ENCODE measurements around the gene CYTIP.

The CYTIP gene

DNA sequence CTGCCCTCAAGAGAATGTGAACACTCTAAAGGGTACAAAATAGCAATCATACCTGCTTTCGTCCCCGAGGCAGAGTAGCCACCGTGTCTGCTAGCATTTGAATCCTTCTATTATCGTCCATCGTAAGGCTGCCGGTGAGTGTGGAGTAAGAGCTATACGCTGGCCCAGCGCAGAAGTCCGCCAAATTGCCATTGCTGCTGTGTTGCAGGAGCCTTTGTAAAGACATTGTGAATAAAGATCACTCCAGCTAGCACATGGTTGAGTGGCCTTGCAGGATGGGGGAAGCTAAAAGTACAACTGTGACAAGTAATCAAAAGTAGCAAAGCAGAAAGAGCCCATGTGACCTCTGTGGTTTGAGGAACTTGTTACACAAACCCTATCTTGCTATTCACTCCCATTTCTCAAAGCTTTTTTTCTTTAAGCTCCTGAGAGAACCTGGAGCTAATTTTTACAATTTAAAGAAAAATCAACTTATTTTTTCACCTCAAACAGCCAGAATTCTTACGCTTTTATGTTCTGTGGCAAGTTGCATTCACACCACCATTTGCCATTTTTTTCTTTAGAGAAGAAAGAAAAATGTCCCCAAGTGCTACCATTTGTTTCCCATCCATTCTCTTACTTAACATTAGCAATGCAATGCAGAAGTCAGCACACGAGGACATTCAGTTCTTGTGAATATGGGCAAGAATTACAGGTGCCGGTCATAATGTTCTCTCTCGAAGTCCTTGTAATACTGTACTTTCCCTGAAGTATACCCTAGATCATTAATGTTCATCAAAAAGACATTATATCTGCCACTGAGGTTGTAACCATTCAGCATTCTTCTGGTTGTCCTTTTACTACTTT is at the start of gene CYTIP:
Gene CYTIP (minus strand): TSS at position 295 of the 846 bp plus-strand sequence. CDS start 69 bp downstream, at position 226.
- Histone ChIP-seq H3K9ac (ENCODE audit: low read depth in 1 of 2, low read length in 2 of 2) (peak within 1 kb of the TSS; percentile 65 to 75), H3K27me3 (ENCODE audit: control insufficient read depth in 1 of 2, insufficient read depth in 2 of 2, low read length in 2 of 2) (no peaks in the 10 kb centered on the region)

DNA sequence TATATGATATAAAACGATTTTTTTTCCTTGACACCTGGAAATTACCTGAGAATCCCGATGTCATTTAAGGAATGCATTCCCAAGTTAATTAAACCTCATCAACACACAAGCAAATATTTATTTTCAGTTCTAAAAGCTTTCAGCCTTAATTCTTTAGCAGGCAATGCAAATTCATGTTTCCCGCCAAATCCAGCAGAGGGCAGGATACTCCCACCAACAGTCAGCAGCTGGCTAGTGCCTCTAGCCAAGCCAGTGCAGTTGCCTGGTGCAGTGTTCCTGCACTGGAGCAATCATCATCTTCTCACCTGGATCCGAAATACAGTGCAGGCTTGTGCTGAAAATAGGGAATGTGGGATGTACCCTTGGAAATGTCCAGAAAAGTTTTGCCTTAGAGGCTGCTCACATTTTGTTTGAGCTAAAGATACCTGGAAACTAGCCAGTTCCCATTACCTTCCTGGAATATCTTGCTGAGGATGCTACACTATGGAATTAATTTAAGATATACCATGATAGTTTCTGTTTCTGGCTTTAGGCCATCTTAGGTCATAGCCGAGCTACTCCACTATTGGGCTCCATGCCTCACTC is 48.4 kb upstream of the CYTIP start:
- Histone ChIP-seq H3K36me3 (ENCODE audit: control insufficient read depth in 1 of 2, insufficient read depth in 2 of 2, low read length in 2 of 2) (no peaks in the 10 kb centered on the region), H3K4me1 (ENCODE audit: control insufficient read depth in 1 of 2, insufficient read depth in 2 of 2, low read length in 2 of 2) (peaks cover 0 to 12% of the 10 kb centered on the region in 2 donors), H3K9ac (ENCODE audit: low read depth in 1 of 2, low read length in 2 of 2) (no peak overlapping the region), H3K27me3 (ENCODE audit: control insufficient read depth in 1 of 2, insufficient read depth in 2 of 2, low read length in 2 of 2) (no peaks in the 10 kb centered on the region), H3K9me3 (ENCODE audit: control insufficient read depth in 1 of 2, low read length in 2 of 2) (no peaks in the 10 kb centered on the region), H3K27ac (ENCODE audit: low read depth, low read length) (no peak overlapping the region), H3K4me3 (ENCODE audit: low read depth in 1 of 2, low read length in 2 of 2) (no peak overlapping the region)

More for the DNA sequence above, at the start of gene CYTIP:
- Histone ChIP-seq H3K4me1 (ENCODE audit: control insufficient read depth in 1 of 2, insufficient read depth in 2 of 2, low read length in 2 of 2) (peaks cover 29 to 46% of the 10 kb centered on the region in 2 donors), H3K9me3 (ENCODE audit: control insufficient read depth in 1 of 2, low read length in 2 of 2) (no peaks in the 10 kb centered on the region), H3K36me3 (ENCODE audit: control insufficient read depth in 1 of 2, insufficient read depth in 2 of 2, low read length in 2 of 2) (no peaks in the 10 kb centered on the region), H3K27ac (ENCODE audit: low read depth, low read length) (peak within 1 kb of the TSS; percentile 60), H3K4me3 (ENCODE audit: low read depth in 1 of 2, low read length in 2 of 2) (peak within 1 kb of the TSS; percentile 71 to 74)

DNA sequence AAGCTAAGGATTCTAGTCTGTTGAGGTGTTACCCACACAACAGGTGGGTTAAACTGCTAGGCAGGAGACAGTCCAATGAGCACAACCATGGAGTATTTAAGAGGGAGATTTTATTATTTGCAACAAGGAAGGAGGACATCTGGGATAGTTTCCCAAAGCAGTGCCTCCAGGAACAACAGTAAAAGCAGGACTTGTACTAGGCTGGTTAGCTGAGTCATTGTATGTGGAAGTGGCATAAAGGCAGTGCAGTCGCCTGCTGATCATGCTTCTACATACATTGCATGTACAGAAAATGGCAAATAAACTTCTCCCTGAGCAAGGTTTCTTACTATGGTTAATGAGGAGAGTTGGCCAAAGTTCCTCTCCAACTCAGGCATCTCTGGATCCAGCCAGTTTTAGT is 46.1 kb upstream of the CYTIP start:
- H3K9me3 ChIP-seq (ENCODE audit: control insufficient read depth in 1 of 2, low read length in 2 of 2) = no peaks in the 10 kb centered on the region
- no peaks in the 10 kb centered on the region for H3K27me3 ChIP-seq (ENCODE audit: control insufficient read depth in 1 of 2, insufficient read depth in 2 of 2, low read length in 2 of 2)
- peaks cover 5 to 21% of the 10 kb centered on the region in 2 donors for H3K4me1 ChIP-seq (ENCODE audit: control insufficient read depth in 1 of 2, insufficient read depth in 2 of 2, low read length in 2 of 2)
- no peak overlapping the region for H3K9ac ChIP-seq (ENCODE audit: low read depth in 1 of 2, low read length in 2 of 2)
- H3K4me3 ChIP-seq (ENCODE audit: low read depth in 1 of 2, low read length in 2 of 2) = no peak overlapping the region
- no peak overlapping the region for H3K27ac ChIP-seq (ENCODE audit: low read depth, low read length)
- H3K36me3 ChIP-seq (ENCODE audit: control insufficient read depth in 1 of 2, insufficient read depth in 2 of 2, low read length in 2 of 2) = no peaks in the 10 kb centered on the region

- Histone ChIP-seq H3K4me3 (ENCODE audit: low read depth in 1 of 2, low read length in 2 of 2) (peak overlapping the region; percentile 50 to 54), H3K9me3 (ENCODE audit: control insufficient read depth in 1 of 2, low read length in 2 of 2) (no peaks in the 10 kb centered on the region), H3K27ac (ENCODE audit: low read depth, low read length) (no peak overlapping the region), H3K36me3 (ENCODE audit: control insufficient read depth in 1 of 2, insufficient read depth in 2 of 2, low read length in 2 of 2) (no peaks in the 10 kb centered on the region), H3K9ac (ENCODE audit: low read depth in 1 of 2, low read length in 2 of 2) (peak overlapping the region in 1 of 2 donors; percentile 35), H3K4me1 (ENCODE audit: control insufficient read depth in 1 of 2, insufficient read depth in 2 of 2, low read length in 2 of 2) (peaks cover 5 to 21% of the 10 kb centered on the region in 2 donors), H3K27me3 (ENCODE audit: control insufficient read depth in 1 of 2, insufficient read depth in 2 of 2, low read length in 2 of 2) (no peaks in the 10 kb centered on the region)
Observed at GRCh38 chr2:157488877-157489276, 45.0 kb upstream of the CYTIP start.

GRCh38 chr2:157487747-157488146 is 43.9 kb upstream of the CYTIP start:
- H3K4me1 ChIP-seq (ENCODE audit: control insufficient read depth in 1 of 2, insufficient read depth in 2 of 2, low read length in 2 of 2) = peaks cover 5 to 21% of the 10 kb centered on the region in 2 donors
- no peak overlapping the region for H3K27ac ChIP-seq (ENCODE audit: low read depth, low read length)
- H3K27me3 ChIP-seq (ENCODE audit: control insufficient read depth in 1 of 2, insufficient read depth in 2 of 2, low read length in 2 of 2) = no peaks in the 10 kb centered on the region
- H3K9me3 ChIP-seq (ENCODE audit: control insufficient read depth in 1 of 2, low read length in 2 of 2) = no peaks in the 10 kb centered on the region
- no peaks in the 10 kb centered on the region for H3K36me3 ChIP-seq (ENCODE audit: control insufficient read depth in 1 of 2, insufficient read depth in 2 of 2, low read length in 2 of 2)
- H3K4me3 ChIP-seq (ENCODE audit: low read depth in 1 of 2, low read length in 2 of 2) = peak overlapping the region; percentile 52 to 64
- H3K9ac ChIP-seq (ENCODE audit: low read depth in 1 of 2, low read length in 2 of 2) = peak overlapping the region in 1 of 2 donors; percentile 35

- H3K36me3 ChIP-seq (ENCODE audit: control insufficient read depth in 1 of 2, insufficient read depth in 2 of 2, low read length in 2 of 2) = no peaks in the 10 kb centered on the region
- H3K27me3 ChIP-seq (ENCODE audit: control insufficient read depth in 1 of 2, insufficient read depth in 2 of 2, low read length in 2 of 2) = no peaks in the 10 kb centered on the region
- H3K9ac ChIP-seq (ENCODE audit: low read depth in 1 of 2, low read length in 2 of 2) = peak overlapping the region in 1 of 2 donors; percentile 35
- no peaks in the 10 kb centered on the region for H3K9me3 ChIP-seq (ENCODE audit: control insufficient read depth in 1 of 2, low read length in 2 of 2)
- no peak overlapping the region for H3K27ac ChIP-seq (ENCODE audit: low read depth, low read length)
- H3K4me1 ChIP-seq (ENCODE audit: control insufficient read depth in 1 of 2, insufficient read depth in 2 of 2, low read length in 2 of 2) = peaks cover 5 to 21% of the 10 kb centered on the region in 2 donors
- peak overlapping the region; percentile 52 to 64 for H3K4me3 ChIP-seq (ENCODE audit: low read depth in 1 of 2, low read length in 2 of 2)
Observed at GRCh38 chr2:157487271-157487610, 43.4 kb upstream of the CYTIP start.

- Histone ChIP-seq H3K36me3 (ENCODE audit: control insufficient read depth in 1 of 2, insufficient read depth in 2 of 2, low read length in 2 of 2) (no peaks in the 10 kb centered on the region), H3K27ac (ENCODE audit: low read depth, low read length) (no peak overlapping the region), H3K9ac (ENCODE audit: low read depth in 1 of 2, low read length in 2 of 2) (peak overlapping the region; percentile 9 to 56), H3K4me3 (ENCODE audit: low read depth in 1 of 2, low read length in 2 of 2) (peak overlapping the region; percentile 52 to 64), H3K4me1 (ENCODE audit: control insufficient read depth in 1 of 2, insufficient read depth in 2 of 2, low read length in 2 of 2) (peaks cover 5 to 21% of the 10 kb centered on the region in 2 donors), H3K9me3 (ENCODE audit: control insufficient read depth in 1 of 2, low read length in 2 of 2) (no peaks in the 10 kb centered on the region), H3K27me3 (ENCODE audit: control insufficient read depth in 1 of 2, insufficient read depth in 2 of 2, low read length in 2 of 2) (no peaks in the 10 kb centered on the region)
Observed at GRCh38 chr2:157486596-157487270, 42.8 kb upstream of the CYTIP start.

DNA sequence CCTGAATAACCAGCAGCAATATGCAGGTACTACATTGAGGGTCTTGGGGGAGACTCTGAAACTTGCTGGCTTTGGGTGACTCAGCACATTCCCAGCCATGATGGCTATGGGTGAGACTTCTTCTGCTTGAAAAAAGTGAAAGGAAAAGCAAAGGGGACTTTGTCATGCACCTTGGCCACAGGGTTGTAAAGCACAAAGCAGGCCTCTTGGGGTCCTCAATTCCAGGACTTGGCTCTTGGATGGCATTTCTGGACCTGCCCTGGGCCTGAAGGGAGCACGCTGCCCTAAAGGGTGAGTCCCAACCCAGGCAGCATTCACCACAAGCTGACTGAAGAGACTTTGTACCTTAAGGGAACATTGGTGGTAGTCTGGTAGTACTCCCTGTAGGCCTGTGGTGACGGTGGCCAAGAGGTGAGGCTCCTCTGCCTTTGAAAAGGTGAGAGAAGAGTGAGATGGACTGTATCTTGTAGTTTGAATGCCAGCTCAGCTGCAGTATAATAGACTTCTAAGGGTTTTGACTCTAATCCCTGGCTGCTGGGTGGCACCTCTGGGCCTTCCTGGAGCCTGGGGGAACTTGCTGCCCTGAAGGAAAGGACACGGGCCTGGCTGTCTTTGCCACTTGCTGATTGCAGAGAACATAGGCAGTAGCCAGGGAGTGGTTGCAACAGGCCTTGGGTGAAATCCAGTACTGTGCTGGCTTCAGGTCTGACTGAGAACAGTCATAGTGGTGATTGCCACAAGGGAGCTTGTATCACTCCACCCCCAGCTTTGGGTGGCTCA is 36.5 kb upstream of the CYTIP start:
- Histone ChIP-seq H3K4me3 (ENCODE audit: low read depth in 1 of 2, low read length in 2 of 2) (peak overlapping the region in 1 of 2 donors; percentile 38), H3K9me3 (ENCODE audit: control insufficient read depth in 1 of 2, low read length in 2 of 2) (no peaks in the 10 kb centered on the region), H3K36me3 (ENCODE audit: control insufficient read depth in 1 of 2, insufficient read depth in 2 of 2, low read length in 2 of 2) (no peaks in the 10 kb centered on the region), H3K4me1 (ENCODE audit: control insufficient read depth in 1 of 2, insufficient read depth in 2 of 2, low read length in 2 of 2) (peaks cover 11 to 13% of the 10 kb centered on the region in 2 donors), H3K9ac (ENCODE audit: low read depth in 1 of 2, low read length in 2 of 2) (no peak overlapping the region), H3K27me3 (ENCODE audit: control insufficient read depth in 1 of 2, insufficient read depth in 2 of 2, low read length in 2 of 2) (no peaks in the 10 kb centered on the region), H3K27ac (ENCODE audit: low read depth, low read length) (no peak overlapping the region)

DNA sequence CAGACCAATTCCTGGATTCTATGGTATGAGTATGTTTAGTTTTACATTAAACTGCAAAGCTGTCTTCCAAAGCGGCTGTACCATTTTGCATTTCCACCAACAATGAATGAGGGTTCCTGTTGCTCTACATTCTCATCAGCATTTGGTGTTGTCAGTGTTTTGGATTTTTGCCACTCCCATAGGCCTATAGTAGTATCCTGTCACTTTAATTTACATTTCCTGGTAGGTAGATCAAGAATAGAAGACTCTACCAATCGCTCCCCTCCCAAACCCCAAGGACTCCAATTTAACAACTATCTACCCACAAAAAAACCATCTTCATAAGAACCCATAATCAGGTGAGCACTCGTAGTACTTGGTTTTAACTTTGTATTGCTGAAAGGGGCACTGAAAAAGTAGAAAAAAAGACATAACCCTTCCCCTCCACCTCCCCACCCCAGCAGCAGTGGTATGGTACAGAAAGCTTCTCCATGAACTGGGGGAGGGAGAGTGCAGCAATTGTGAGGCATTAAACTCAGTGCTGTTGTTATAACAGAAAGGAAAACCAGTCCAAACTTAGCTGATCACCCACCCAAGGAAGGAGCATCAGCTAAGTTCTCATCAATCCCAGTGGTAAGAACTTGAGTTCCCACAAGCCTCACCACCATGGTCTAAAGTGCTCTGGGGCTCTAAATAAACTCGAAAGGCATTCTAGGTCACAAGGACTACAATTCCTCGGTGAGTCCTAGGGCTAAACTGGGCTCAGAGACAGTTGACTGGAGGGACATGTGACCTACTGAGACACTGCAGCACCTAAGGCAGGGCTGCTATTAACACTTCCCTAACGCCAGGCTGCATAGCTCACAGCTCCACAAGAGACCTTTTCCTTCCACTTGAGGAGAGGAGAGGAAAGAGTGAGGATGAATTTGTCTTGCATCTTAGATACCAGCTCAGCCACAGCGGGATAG is 35.5 kb upstream of the CYTIP start:
- peaks cover 11 to 13% of the 10 kb centered on the region in 2 donors for H3K4me1 ChIP-seq (ENCODE audit: control insufficient read depth in 1 of 2, insufficient read depth in 2 of 2, low read length in 2 of 2)
- peak overlapping the region in 1 of 2 donors; percentile 38 for H3K4me3 ChIP-seq (ENCODE audit: low read depth in 1 of 2, low read length in 2 of 2)
- no peak overlapping the region for H3K9ac ChIP-seq (ENCODE audit: low read depth in 1 of 2, low read length in 2 of 2)
- H3K9me3 ChIP-seq (ENCODE audit: control insufficient read depth in 1 of 2, low read length in 2 of 2) = no peaks in the 10 kb centered on the region
- no peak overlapping the region for H3K27ac ChIP-seq (ENCODE audit: low read depth, low read length)
- no peaks in the 10 kb centered on the region for H3K36me3 ChIP-seq (ENCODE audit: control insufficient read depth in 1 of 2, insufficient read depth in 2 of 2, low read length in 2 of 2)
- no peaks in the 10 kb centered on the region for H3K27me3 ChIP-seq (ENCODE audit: control insufficient read depth in 1 of 2, insufficient read depth in 2 of 2, low read length in 2 of 2)
